ENCODE data around the gene SLC10A7. TPM values are rescaled to one million over a fixed set of nuclear protein-coding genes. Genes with fewer than 3 reads are reported as not detected.

Gene SLC10A7
- total and polyA plus RNA-seq, 8 donors: 1.8 to 36.0 (median 10.4) TPM

DNA sequence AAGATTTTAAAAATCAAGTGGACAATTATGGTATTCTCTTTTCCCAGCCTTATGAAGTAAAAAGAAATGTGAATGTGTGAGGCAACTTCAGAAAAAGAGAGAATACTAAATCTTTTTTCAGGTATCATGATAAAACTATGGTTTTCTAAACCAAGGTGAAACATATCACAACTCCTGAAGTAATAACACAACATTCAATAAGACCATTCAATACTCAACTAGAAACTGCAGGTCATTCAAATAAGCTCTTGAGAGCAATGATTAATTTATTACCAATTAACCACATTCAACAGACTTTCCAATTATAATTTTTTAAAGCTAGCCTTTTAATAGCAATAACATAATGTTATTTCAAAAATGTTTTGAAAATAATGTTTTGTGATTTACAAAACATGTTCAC is 35.8 kb downstream of the SLC10A7 start:
- H3K27ac ChIP-seq: no peak overlapping the region
- no peak for DNase-seq
- H3K9me3 ChIP-seq: peaks cover 0 to 25% (median 7%) of the 10 kb centered on the region in 4 donors
- peaks cover 0 to 42% (median 12%) of the 10 kb centered on the region in 4 donors for H3K36me3 ChIP-seq
- H3K4me3 ChIP-seq: no peak overlapping the region
- TF ChIP-seq POLR2A (IDR thresholded peaks at IDR 0.05) (no peak), EP300 (IDR thresholded peaks at IDR 0.05) (no peak), POLR2AphosphoS5 (IDR thresholded peaks at IDR 0.05) (no peak)
- TF ChIP-seq, protein P1, sequence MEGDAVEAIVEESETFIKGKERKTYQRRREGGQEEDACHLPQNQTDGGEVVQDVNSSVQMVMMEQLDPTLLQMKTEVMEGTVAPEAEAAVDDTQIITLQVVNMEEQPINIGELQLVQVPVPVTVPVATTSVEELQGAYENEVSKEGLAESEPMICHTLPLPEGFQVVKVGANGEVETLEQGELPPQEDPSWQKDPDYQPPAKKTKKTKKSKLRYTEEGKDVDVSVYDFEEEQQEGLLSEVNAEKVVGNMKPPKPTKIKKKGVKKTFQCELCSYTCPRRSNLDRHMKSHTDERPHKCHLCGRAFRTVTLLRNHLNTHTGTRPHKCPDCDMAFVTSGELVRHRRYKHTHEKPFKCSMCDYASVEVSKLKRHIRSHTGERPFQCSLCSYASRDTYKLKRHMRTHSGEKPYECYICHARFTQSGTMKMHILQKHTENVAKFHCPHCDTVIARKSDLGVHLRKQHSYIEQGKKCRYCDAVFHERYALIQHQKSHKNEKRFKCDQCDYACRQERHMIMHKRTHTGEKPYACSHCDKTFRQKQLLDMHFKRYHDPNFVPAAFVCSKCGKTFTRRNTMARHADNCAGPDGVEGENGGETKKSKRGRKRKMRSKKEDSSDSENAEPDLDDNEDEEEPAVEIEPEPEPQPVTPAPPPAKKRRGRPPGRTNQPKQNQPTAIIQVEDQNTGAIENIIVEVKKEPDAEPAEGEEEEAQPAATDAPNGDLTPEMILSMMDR (IDR thresholded peaks at IDR 0.05): no peak
- H3K27me3 ChIP-seq: no peaks in the 10 kb centered on the region
- H3K4me1 ChIP-seq: peaks cover 0 to 10% (median 0%) of the 10 kb centered on the region in 4 donors
- intact Hi-C loops (cut with DNase I; ENCODE audit: low total_unique reads): no loop called here

DNA sequence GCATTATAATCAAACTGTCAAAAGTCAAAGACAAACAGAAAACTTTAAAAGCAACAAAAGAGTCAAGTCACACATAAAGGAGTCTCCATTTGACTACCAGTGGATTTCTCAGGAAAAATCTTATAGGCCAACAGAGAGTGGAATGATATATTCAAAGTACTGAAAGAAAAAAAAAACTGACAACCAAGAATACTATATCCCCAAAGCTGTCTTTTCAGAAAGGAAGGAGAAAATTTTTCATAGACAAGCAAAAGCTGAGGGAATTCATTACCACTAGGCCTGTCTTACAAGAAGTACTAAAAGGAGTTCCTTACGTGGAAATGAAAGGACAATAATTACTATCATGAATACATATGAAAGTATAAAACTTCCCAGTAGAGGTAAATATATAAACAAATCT is 39.0 kb downstream of the SLC10A7 start:
- H3K27ac ChIP-seq: no peak overlapping the region
- peaks cover 0 to 42% (median 13%) of the 10 kb centered on the region in 4 donors for H3K36me3 ChIP-seq
- DNase-seq: no peak
- H3K4me1 ChIP-seq: no peaks in the 10 kb centered on the region
- H3K9me3 ChIP-seq: peaks cover 0 to 25% (median 7%) of the 10 kb centered on the region in 4 donors
- 96 to 100% (median 98%) methylated on average over 1 of the region's 1 CpG for WGBS, 5 donors
- H3K27me3 ChIP-seq: no peaks in the 10 kb centered on the region
- TF ChIP-seq EP300 (IDR thresholded peaks at IDR 0.05) (no peak), POLR2AphosphoS5 (IDR thresholded peaks at IDR 0.05) (no peak), POLR2A (IDR thresholded peaks at IDR 0.05) (no peak)
- TF ChIP-seq, protein P1 (IDR thresholded peaks at IDR 0.05): no peak
- H3K4me3 ChIP-seq: no peak overlapping the region
- intact Hi-C loops (cut with DNase I; ENCODE audit: low total_unique reads): no loop called here

DNA sequence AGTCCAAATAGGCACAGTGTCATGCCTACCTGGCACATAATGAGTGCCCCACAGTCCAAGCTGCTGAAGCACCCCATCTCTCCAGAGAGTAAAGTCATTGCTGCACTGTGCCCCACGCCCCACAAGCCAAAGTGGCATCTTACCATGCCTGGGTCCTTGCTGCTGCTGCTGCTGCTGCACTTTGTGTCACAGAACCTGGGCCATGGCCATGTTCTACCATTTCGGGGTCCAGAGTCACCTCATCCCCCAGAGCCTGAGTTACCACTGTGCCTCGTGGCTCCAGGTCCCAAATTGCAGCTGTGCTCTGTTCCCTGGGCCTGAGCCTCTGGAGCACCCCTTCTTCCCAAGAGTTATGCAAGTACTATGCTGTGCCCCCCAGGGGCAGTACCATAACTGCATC is 40.5 kb downstream of the SLC10A7 start:
- intact Hi-C loops (cut with DNase I; ENCODE audit: low total_unique reads): no loop called here
- Histone ChIP-seq H3K4me3 (no peak overlapping the region), H3K36me3 (peaks cover 0 to 29% (median 10%) of the 10 kb centered on the region in 4 donors), H3K9me3 (peaks cover 0 to 25% (median 7%) of the 10 kb centered on the region in 4 donors), H3K4me1 (peaks cover 0 to 3% (median 0%) of the 10 kb centered on the region in 4 donors), H3K27me3 (no peaks in the 10 kb centered on the region), H3K27ac (no peak overlapping the region)
- DNase-seq: no peak
- 95 to 100% (median 98%) methylated on average over 2 to 3 of the region's 3 CpGs for WGBS, 5 donors
- no peak for TF ChIP-seq POLR2A (IDR thresholded peaks at IDR 0.05)
- TF ChIP-seq EP300 (IDR thresholded peaks at IDR 0.05): no peak
- no peak for TF ChIP-seq POLR2AphosphoS5 (IDR thresholded peaks at IDR 0.05)
- TF ChIP-seq, protein P1 (IDR thresholded peaks at IDR 0.05): no peak

DNA sequence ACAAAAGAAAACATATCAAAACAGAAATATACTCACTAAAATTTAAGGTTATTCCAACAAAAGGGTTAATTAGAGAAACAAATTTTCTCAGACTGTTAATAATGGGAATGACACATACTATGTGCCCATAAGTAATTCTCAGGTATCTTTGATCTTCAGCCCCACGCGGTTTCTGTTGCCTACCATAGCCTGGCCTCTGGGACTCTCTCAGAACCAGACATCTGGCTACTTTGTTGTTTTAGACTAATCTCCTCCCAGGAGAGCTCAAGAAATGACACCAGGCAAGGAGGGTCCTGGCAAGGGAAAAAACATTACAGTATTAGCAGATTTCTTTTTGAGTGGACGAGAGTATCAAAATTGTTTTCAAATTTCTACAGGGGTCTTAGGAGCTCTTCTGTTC is 43.7 kb downstream of the SLC10A7 start:
- no peak overlapping the region for H3K4me3 ChIP-seq
- no peaks in the 10 kb centered on the region for H3K27me3 ChIP-seq
- peaks cover 0 to 3% (median 0%) of the 10 kb centered on the region in 4 donors for H3K4me1 ChIP-seq
- peaks cover 0 to 13% (median 2%) of the 10 kb centered on the region in 4 donors for H3K9me3 ChIP-seq
- intact Hi-C loops (cut with DNase I; ENCODE audit: low total_unique reads): no loop called here
- WGBS, 5 donors: 55 to 74% (median 59%) methylated on average over 3 of the region's 3 CpGs
- DNase-seq: no peak
- H3K36me3 ChIP-seq: peaks cover 0 to 7% (median 2%) of the 10 kb centered on the region in 4 donors
- no peak overlapping the region for H3K27ac ChIP-seq
- TF ChIP-seq POLR2AphosphoS5 (IDR thresholded peaks at IDR 0.05): no peak
- no peak for TF ChIP-seq EP300 (IDR thresholded peaks at IDR 0.05)
- TF ChIP-seq POLR2A (IDR thresholded peaks at IDR 0.05): no peak
- TF ChIP-seq, protein P1 (IDR thresholded peaks at IDR 0.05): no peak
